Skin of body (tissue), 2 donors: ENCODE data around the gene FAM13A. TPM values are rescaled to one million over a fixed set of nuclear protein-coding genes. Genes with fewer than 3 reads are reported as not detected.

Experiments used
- DNase-seq: peaks from one replicate; lab custom pipeline; 2025; lab: John Stamatoyannopoulos, UW
- total RNA-seq: library from RNA; depleted of rRNA; stranded (reverse); fragments of >200 nt; gene quantifications from one replicate; pipeline ENCODE4 v1.2.3, GENCODE V29; 2014

Gene FAM13A
- total RNA-seq, 1 donor from 2014 or later: 71.2 TPM

- no peak for DNase-seq
These were observed 332.6 kb downstream of the FAM13A start for GRCh38 chr4:88724406-88724805.

GRCh38 chr4:88722828-88723227 lies 334.2 kb downstream of the FAM13A start:
- DNase-seq: no peak

GRCh38 chr4:88722276-88722780 lies 334.7 kb downstream of the FAM13A start:
- no peak for DNase-seq

- peak; percentile 7 for DNase-seq
These were observed 336.2 kb downstream of the FAM13A start for GRCh38 chr4:88720451-88721428.

GRCh38 chr4:88719381-88719780 lies 337.6 kb downstream of the FAM13A start:
- DNase-seq: no peak

- DNase-seq: no peak
These were observed 338.9 kb downstream of the FAM13A start for GRCh38 chr4:88718098-88718497.

GRCh38 chr4:88713782-88714181 lies 343.2 kb downstream of the FAM13A start:
- no peak for DNase-seq

GRCh38 chr4:88709989-88710388 lies 347.0 kb downstream of the FAM13A start:
- no peak for DNase-seq

- DNase-seq: peak; percentile 57
These were observed 350.4 kb downstream of the FAM13A start for GRCh38 chr4:88706574-88706973.

- no peak for DNase-seq
These were observed 351.0 kb downstream of the FAM13A start for GRCh38 chr4:88705805-88706492.

GRCh38 chr4:88705223-88705622 lies 351.8 kb downstream of the FAM13A start:
- no peak for DNase-seq

- DNase-seq: no peak
These were observed 354.2 kb downstream of the FAM13A start for GRCh38 chr4:88702782-88703181.

- DNase-seq: no peak
These were observed 358.5 kb downstream of the FAM13A start for GRCh38 chr4:88698519-88698918.

- peak; percentile 17 for DNase-seq
These were observed 359.2 kb downstream of the FAM13A start, which contains the start of gene NAP1L5 for GRCh38 chr4:88697588-88698329. TSS of gene NAP1L5 (minus strand) at chr4:88697829. CDS start at chr4:88697754, 75 bp downstream.

GRCh38 chr4:88697141-88697540 lies 359.8 kb downstream of the FAM13A start:
- no peak for DNase-seq

GRCh38 chr4:88696630-88697029 lies 360.4 kb downstream of the FAM13A start:
- DNase-seq: no peak

GRCh38 chr4:88693792-88694191 lies 363.2 kb downstream of the FAM13A start:
- DNase-seq: no peak

GRCh38 chr4:88690355-88690754 lies 366.6 kb downstream of the FAM13A start:
- DNase-seq: no peak

GRCh38 chr4:88681209-88681608 lies 375.8 kb downstream of the FAM13A start:
- DNase-seq: no peak
